Measurements from ENCODE around the gene SLC66A1.

The SLC66A1 gene

GRCh38 chr1:19377812-19378718, 65.9 kb downstream of the SLC66A1 start:
- no peak for DNase-seq (ENCODE audit: low read depth)

All from fibroblast of the conjunctiva (primary cell).